Transverse colon (tissue), 4 donors: ENCODE measurements around the gene CCDC160. TPM values are rescaled to one million over a fixed set of nuclear protein-coding genes. Genes with fewer than 3 reads are reported as not detected.
"Not testable (repeated sequence)": the region's sequence is repeated elsewhere in the genome, so short reads cannot be mapped to it uniquely, and the experiment has no call there.

Source experiments
- DNase-seq: peaks from one replicate; pipeline ENCODE4 v3.0.0-alpha.2; 2019
- H3K27ac ChIP-seq, 4 donors: fragments of 200-600 bp; sonication (generic); 2 replicates each; pipeline ENCODE4 v1.5.1; 2016 to 2018; ENCODE audit warnings: inconsistent platforms in 4 of 4
- H3K27me3 ChIP-seq: fragments of 200-600 bp; sonication (generic); 2 replicates; pipeline ENCODE4 v1.5.1; 2017; ENCODE audit warnings: inconsistent platforms
- H3K36me3 ChIP-seq, 4 donors: fragments of 200-600 bp; sonication (generic); 2 replicates each; pipeline ENCODE4 v1.5.1; 2017 to 2019; ENCODE audit warnings: inconsistent platforms in 4 of 4
- H3K4me1 ChIP-seq, 4 donors: fragments of 200-600 bp; sonication (generic); 2 replicates each; pipeline ENCODE4 v1.5.1; 2017 to 2020; ENCODE audit warnings: inconsistent platforms in 4 of 4
- H3K4me3 ChIP-seq, 4 donors: fragments of 200-600 bp; sonication (generic); 1 replicate in 1 of 4; 2 replicates in 3 of 4; pipeline versions ENCODE4 v1.5.1 to v1.6.1; 2017 to 2019; ENCODE audit warnings: inconsistent platforms in 4 of 4
- H3K9me3 ChIP-seq, 2 donors: fragments of 200-600 bp; sonication (generic); 2 replicates each; pipeline ENCODE4 v1.5.1; 2017 to 2019; ENCODE audit warnings: inconsistent platforms in 2 of 2
- CTCF ChIP-seq, 5 experiments: fragments of 200-600 bp in 3 of 5; fragments of 450-650 bp in 2 of 5; sonication (generic) in 3 of 5; IDR thresholded peaks; 1 replicate in 2 of 5; 2 replicates in 3 of 5; pipeline ENCODE4 v1.5.1; 2016 to 2017; ENCODE audit warnings: antibody characterized with exemption in 5 of 5, inconsistent platforms in 3 of 5, mild to moderate bottlenecking in 2 of 5, moderate library complexity in 1 of 5
- EP300 ChIP-seq: sonication (generic); formaldehyde crosslinking; IDR thresholded peaks from one replicate; pipeline ENCODE4 v1.6.1; 2017; ENCODE audit warnings: antibody characterized with exemption, low read depth
- POLR2A ChIP-seq: fragments of 450-650 bp; IDR thresholded peaks from one replicate; pipeline ENCODE4 v1.6.1; 2016; ENCODE audit warnings: antibody characterized with exemption, mild to moderate bottlenecking, moderate library complexity
- POLR2AphosphoS5 ChIP-seq, 3 donors: sonication (generic); formaldehyde crosslinking; IDR thresholded peaks; one replicate each; pipeline ENCODE4 v1.6.1; 2016; ENCODE audit warnings: antibody characterized with exemption in 3 of 3
- WGBS, 2 donors: methylation state at CpG; one replicate each; pipeline ENCODE4 v1.1.5; 2018; ENCODE audit warnings: low coverage in 1 of 2; 5-methylcytosine and 5-hydroxymethylcytosine counted together
- in situ Hi-C, 4 donors: fragments of 200-750 bp; cut with MboI; loops; one replicate each; pipeline versions ENCODE4 v1.15.0 to v1.15.1; 2017; ENCODE audit warnings: low sequenced_read_pairs in 3 of 4, low pct_ligation_motif_present in 1 of 4, low pct_unique_long_range_greater_than_20kb in 1 of 4
- intact Hi-C: fragments of 100-400 bp; cut with DNase I; formaldehyde crosslinking; loops from one replicate; pipeline ENCODE4 v1.15.1; 2023; ENCODE audit warnings: low total_unique reads
- total RNA-seq, 4 donors: library from RNA; depleted of rRNA; stranded (reverse); fragments of >200 nt; gene quantifications; one replicate each; pipeline ENCODE4 v1.1.0, GENCODE V29; 2016

CCDC160 gene
- total RNA-seq, 4 donors from 2014 or later = 0.64 TPM; not detected in 3

GRCh38 chrX:134206221-134206620 lies 30.8 kb upstream of the CCDC160 start:
- H3K27ac ChIP-seq = no peak overlapping the region
- no peak for DNase-seq
- H3K4me1 ChIP-seq = no peaks in the 10 kb centered on the region
- H3K4me3 ChIP-seq = no peak overlapping the region
- no peaks in the 10 kb centered on the region for H3K9me3 ChIP-seq
- no peaks in the 10 kb centered on the region for H3K27me3 ChIP-seq
- intact Hi-C loops = no loop called here
- TF ChIP-seq CTCF (IDR thresholded peaks at IDR 0.05) (no peak), POLR2A (no peak), POLR2AphosphoS5 (IDR thresholded peaks at IDR 0.05) (no peak), EP300 (no peak)
- in situ Hi-C loops = no loop called here
- no peaks in the 10 kb centered on the region for H3K36me3 ChIP-seq
- WGBS, 2 donors = 58 to 70% methylated on average over 2 to 3 of the region's 3 CpGs

GRCh38 chrX:134210465-134210864 lies 26.5 kb upstream of the CCDC160 start:
- intact Hi-C loops (no loop called here), in situ Hi-C loops (no loop called here)
- Histone ChIP-seq H3K27ac (no peak overlapping the region), H3K9me3 (no peaks in the 10 kb centered on the region), H3K4me1 (no peaks in the 10 kb centered on the region), H3K27me3 (no peaks in the 10 kb centered on the region), H3K36me3 (no peaks in the 10 kb centered on the region), H3K4me3 (no peak overlapping the region)
- DNase-seq = no peak
- TF ChIP-seq POLR2AphosphoS5 (IDR thresholded peaks at IDR 0.05) (no peak), POLR2A (no peak), EP300 (no peak)

- Histone ChIP-seq H3K4me1 (peaks cover 0 to 4% (median 0%) of the 10 kb centered on the region in 4 donors), H3K36me3 (no peaks in the 10 kb centered on the region), H3K27me3 (peaks cover 9% of the 10 kb centered on the region), H3K27ac (no peak overlapping the region), H3K4me3 (no peak overlapping the region), H3K9me3 (no peaks in the 10 kb centered on the region)
- WGBS, 2 donors = 54 to 57% methylated on average over 4 of the region's 4 CpGs
- TF ChIP-seq CTCF (IDR thresholded peaks at IDR 0.05) (no peak), POLR2A (no peak), POLR2AphosphoS5 (IDR thresholded peaks at IDR 0.05) (no peak), EP300 (no peak)
- intact Hi-C loops = no loop called here
- no peak for DNase-seq
- in situ Hi-C loops = no loop called here
Measured at GRCh38 chrX:134235236-134235635, 1.7 kb upstream of the CCDC160 start.

- H3K27me3 ChIP-seq, H3K4me3 ChIP-seq, H3K4me1 ChIP-seq, DNase-seq, H3K27ac ChIP-seq, intact Hi-C loops, H3K9me3 ChIP-seq, H3K36me3 ChIP-seq, in situ Hi-C loops: not testable (repeated sequence)
- 89% methylated on average over 9 of the region's 9 CpGs; no CpG with 5 or more reads in 1 of the 2 donors for WGBS, 2 donors
Measured at GRCh38 chrX:134238144-134238543, 1.2 kb downstream of the CCDC160 start.

- WGBS, 2 donors = 30 to 83% methylated on average over 1 of the region's 1 CpG
- no peak overlapping the region for H3K4me3 ChIP-seq
- H3K9me3 ChIP-seq = no peaks in the 10 kb centered on the region
- H3K4me1 ChIP-seq = peaks cover 0 to 4% (median 0%) of the 10 kb centered on the region in 4 donors
- intact Hi-C loops (no loop called here), in situ Hi-C loops (no loop called here)
- no peak for DNase-seq
- H3K27ac ChIP-seq = no peak overlapping the region
- peaks cover 9% of the 10 kb centered on the region for H3K27me3 ChIP-seq
- no peak for TF ChIP-seq EP300
- no peak for TF ChIP-seq POLR2AphosphoS5 (IDR thresholded peaks at IDR 0.05)
- TF ChIP-seq CTCF (IDR thresholded peaks at IDR 0.05) = no peak
- no peak for TF ChIP-seq POLR2A
- H3K36me3 ChIP-seq = no peaks in the 10 kb centered on the region
Measured at GRCh38 chrX:134239016-134239415, 2.0 kb downstream of the CCDC160 start.
